GM19099 (cell line): ENCODE data around the gene MYH10.

ENCODE experiments used
- POLR2A ChIP-seq: IDR thresholded peaks from 3 replicates; pipeline ENCODE4 v1.6.1; 2011; ENCODE audit warnings: low read depth; ENCODE audit not compliant: insufficient read length; ENCODE audit errors: extremely low read depth

MYH10 gene

DNA sequence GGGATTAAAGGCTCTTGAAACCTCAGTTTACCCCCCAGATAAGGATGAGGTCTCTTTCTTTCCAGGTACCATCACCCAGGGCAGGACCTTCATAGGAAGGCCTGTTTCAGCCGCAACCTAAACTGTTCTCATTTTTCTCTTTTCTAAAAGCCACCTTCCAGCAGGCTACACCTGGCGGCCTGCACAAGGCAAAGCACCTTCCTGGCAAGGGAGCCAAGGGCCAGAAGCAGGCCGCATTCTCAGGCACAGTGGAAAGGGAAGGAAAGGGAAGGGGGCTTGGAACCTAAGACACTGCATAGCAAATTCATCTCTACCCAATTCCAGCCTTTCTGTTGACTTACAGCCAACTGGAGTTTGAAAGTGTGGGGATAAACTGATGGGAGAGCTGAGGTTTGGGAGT, 203.7 kb downstream of the MYH10 start:
- no peak for TF ChIP-seq POLR2A

DNA sequence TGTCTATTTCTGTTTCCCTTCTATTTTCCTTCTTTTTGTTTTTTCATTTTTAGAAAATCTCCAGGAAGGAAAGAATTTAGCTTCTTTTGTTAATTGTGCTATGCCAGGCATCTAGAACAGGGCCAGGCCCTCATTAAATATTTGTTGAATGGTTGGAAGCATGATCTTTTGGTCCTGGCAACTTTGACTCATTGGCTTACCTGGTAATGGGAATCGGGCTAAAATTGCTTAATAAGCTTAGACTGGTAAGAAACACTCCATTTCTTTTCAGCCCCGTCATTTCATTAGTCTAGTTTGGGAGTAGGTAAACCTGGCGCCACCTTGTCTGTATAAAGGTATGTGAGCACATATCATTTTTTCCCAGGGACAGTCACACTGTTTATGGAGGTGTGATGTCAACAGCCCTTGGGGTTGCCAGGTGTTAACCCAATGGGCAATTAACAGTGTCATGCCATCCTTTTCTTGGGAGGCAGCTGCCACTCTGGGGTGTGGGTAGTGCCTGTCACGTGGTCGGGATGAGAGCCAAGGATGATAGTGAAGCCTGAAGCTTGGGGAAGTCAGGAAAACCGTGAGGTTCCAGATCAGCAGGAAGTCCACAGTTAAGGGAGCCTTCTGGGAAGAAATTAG, 204.3 kb downstream of the MYH10 start:
- no peak for TF ChIP-seq POLR2A
